Mesothelial cell of epicardium (in vitro differentiated cells): ENCODE results near the gene NT5DC2. TPM values are rescaled to one million over a fixed set of nuclear protein-coding genes. Genes with fewer than 3 reads are reported as not detected.

Source experiments
- DNase-seq, 2 experiments: peaks; one replicate each; pipeline ENCODE4 v3.0.0; 2021; ENCODE audit warnings: low spot score in 2 of 2; ENCODE audit not compliant: unreplicated experiment in 2 of 2
- H3K27ac Mint-ChIP-seq: 2 replicates; pipeline ENCODE4 v1.8.0; 2021; ENCODE audit warnings: mixed read lengths
- H3K27me3 Mint-ChIP-seq: 2 replicates; pipeline ENCODE4 v1.8.0; 2021; ENCODE audit warnings: low read depth, mixed read lengths
- H3K36me3 Mint-ChIP-seq: 2 replicates; pipeline ENCODE4 v1.8.0; 2021; ENCODE audit warnings: mixed read lengths
- H3K4me1 Mint-ChIP-seq: 2 replicates; pipeline ENCODE4 v1.8.0; 2021; ENCODE audit warnings: mixed read lengths
- H3K4me3 Mint-ChIP-seq: 2 replicates; pipeline ENCODE4 v1.8.0; 2021; ENCODE audit warnings: mild to moderate bottlenecking, moderate library complexity, mixed read lengths
- H3K9me3 Mint-ChIP-seq: 2 replicates; pipeline ENCODE4 v1.8.0; 2021; ENCODE audit warnings: mixed read lengths
- CTCF ChIP-seq: fragments of 200-600 bp; sonication (generic); IDR thresholded peaks from one replicate; pipeline ENCODE4 v1.5.0; 2021; ENCODE audit warnings: antibody characterized with exemption; ENCODE audit not compliant: unreplicated experiment
- total RNA-seq: library from RNA; stranded (reverse); gene quantifications from 3 replicates; pipeline ENCODE4 v1.2.1, GENCODE V29; 2021

The NT5DC2 gene
- total RNA-seq, 1 donor from 2014 or later, result 266 TPM

GRCh38 chr3:52563984-52564383 is 30.3 kb upstream of the NT5DC2 start:
- no peaks in the 10 kb centered on the region for H3K27me3 Mint-ChIP-seq
- peaks cover 37% of the 10 kb centered on the region for H3K36me3 Mint-ChIP-seq
- no peaks in the 10 kb centered on the region for H3K9me3 Mint-ChIP-seq
- no peak for TF ChIP-seq CTCF
- no peak overlapping the region for H3K4me3 Mint-ChIP-seq
- H3K4me1 Mint-ChIP-seq, result peaks cover 4% of the 10 kb centered on the region
- DNase-seq, result no peak
- H3K27ac Mint-ChIP-seq, result no peak overlapping the region

- no peaks in the 10 kb centered on the region for H3K27me3 Mint-ChIP-seq
- TF ChIP-seq CTCF, result no peak
- H3K9me3 Mint-ChIP-seq, result no peaks in the 10 kb centered on the region
- H3K4me1 Mint-ChIP-seq, result peaks cover 4% of the 10 kb centered on the region
- H3K27ac Mint-ChIP-seq, result peak overlapping the region; percentile 47
- peaks cover 38% of the 10 kb centered on the region for H3K36me3 Mint-ChIP-seq
- no peak overlapping the region for H3K4me3 Mint-ChIP-seq
- no peak for DNase-seq
Measured at GRCh38 chr3:52561028-52561747, 27.5 kb upstream of the NT5DC2 start.

GRCh38 chr3:52558436-52558835 is 24.8 kb upstream of the NT5DC2 start:
- DNase-seq, result no peak
- Mint-ChIP-seq H3K36me3 (peaks cover 45% of the 10 kb centered on the region), H3K4me3 (no peak overlapping the region), H3K4me1 (peaks cover 11% of the 10 kb centered on the region), H3K27ac (no peak overlapping the region), H3K27me3 (no peaks in the 10 kb centered on the region), H3K9me3 (no peaks in the 10 kb centered on the region)
- no peak for TF ChIP-seq CTCF

- Mint-ChIP-seq H3K4me1 (peaks cover 11% of the 10 kb centered on the region), H3K27me3 (no peaks in the 10 kb centered on the region), H3K4me3 (no peak overlapping the region), H3K27ac (peak overlapping the region; percentile 24), H3K36me3 (peaks cover 37% of the 10 kb centered on the region), H3K9me3 (no peaks in the 10 kb centered on the region)
- TF ChIP-seq CTCF, result no peak
- DNase-seq, result no peak
Measured at GRCh38 chr3:52557011-52557960, 23.6 kb upstream of the NT5DC2 start.

- Mint-ChIP-seq H3K4me1 (peaks cover 6% of the 10 kb centered on the region), H3K36me3 (peaks cover 32% of the 10 kb centered on the region), H3K4me3 (no peak overlapping the region), H3K27ac (no peak overlapping the region), H3K27me3 (no peaks in the 10 kb centered on the region), H3K9me3 (no peaks in the 10 kb centered on the region)
- TF ChIP-seq CTCF, result no peak
- DNase-seq, result no peak
Measured at GRCh38 chr3:52555056-52555455, 21.4 kb upstream of the NT5DC2 start.
